GM23248 (cell line): Measurements from ENCODE around the gene CLEC18C. TPM values are rescaled to one million over a fixed set of nuclear protein-coding genes. Genes with fewer than 3 reads are reported as not detected.
"Not testable (repeated sequence)": the region's sequence is repeated elsewhere in the genome, so short reads cannot be mapped to it uniquely, and the experiment has no call there.

Source experiments
- DNase-seq: peaks from one replicate; pipeline ENCODE4 v3.0.0-alpha.2; 2015
- H2AFZ ChIP-seq: fragments of 200-600 bp; sonication (generic); 2 replicates; pipeline ENCODE4 v1.6.1; 2016; ENCODE audit warnings: antibody characterized with exemption
- H3F3A ChIP-seq: fragments of 200-600 bp; sonication (generic); 2 replicates; pipeline ENCODE4 v1.6.1; 2016; ENCODE audit warnings: mild to moderate bottlenecking, antibody characterized with exemption, mixed run types; ENCODE audit not compliant: insufficient read depth
- H3K27ac ChIP-seq: fragments of 200-600 bp; sonication (generic); 2 replicates; pipeline ENCODE4 v1.5.1; 2016; ENCODE audit warnings: mild to moderate bottlenecking
- H3K27me3 ChIP-seq: fragments of 200-600 bp; sonication (generic); replicated peaks from 2 replicates; pipeline ENCODE4 v1.6.1; 2016; ENCODE audit warnings: mild to moderate bottlenecking; ENCODE audit not compliant: insufficient read depth
- H3K36me3 ChIP-seq: fragments of 200-600 bp; sonication (generic); 2 replicates; pipeline ENCODE4 v1.6.1; 2016; ENCODE audit warnings: low read depth, mild to moderate bottlenecking
- H3K4me1 ChIP-seq: fragments of 200-600 bp; sonication (generic); 2 replicates; pipeline ENCODE4 v1.6.1; 2016; ENCODE audit warnings: mild to moderate bottlenecking; ENCODE audit not compliant: insufficient read depth
- H3K4me2 ChIP-seq: fragments of 200-600 bp; sonication (generic); one replicate; pipeline ENCODE4 v1.6.1; 2016; ENCODE audit warnings: mild to moderate bottlenecking; ENCODE audit not compliant: unreplicated experiment
- H3K4me3 ChIP-seq: fragments of 200-600 bp; sonication (generic); 2 replicates; pipeline ENCODE4 v1.5.1; 2016; ENCODE audit warnings: mild to moderate bottlenecking
- H3K79me2 ChIP-seq: fragments of 200-600 bp; sonication (generic); 2 replicates; pipeline ENCODE4 v1.6.1; 2016; ENCODE audit warnings: mild to moderate bottlenecking; ENCODE audit not compliant: insufficient read depth
- H3K9ac ChIP-seq: fragments of 200-600 bp; sonication (generic); 2 replicates; pipeline ENCODE4 v1.6.1; 2016; ENCODE audit warnings: mild to moderate bottlenecking
- H3K9me2 ChIP-seq: fragments of 200-600 bp; sonication (generic); 2 replicates; pipeline ENCODE4 v1.6.1; 2016; ENCODE audit warnings: mixed run types, mild to moderate bottlenecking, moderate library complexity; ENCODE audit not compliant: insufficient read depth
- H3K9me3 ChIP-seq: fragments of 200-600 bp; sonication (generic); one replicate; pipeline ENCODE4 v1.6.1; 2017; ENCODE audit warnings: low read depth
- H4K20me1 ChIP-seq: fragments of 200-600 bp; sonication (generic); 2 replicates; pipeline ENCODE4 v1.6.0; 2016; ENCODE audit not compliant: insufficient read depth
- WGBS, 2 experiments: methylation state at CpG; one replicate each; pipeline ENCODE4 v1.1.6; 2015 to 2017; ENCODE audit warnings: low lambda C conversion rate in 2 of 2, low coverage in 1 of 2; ENCODE audit errors: missing lambda C conversion rate in 2 of 2; 5-methylcytosine and 5-hydroxymethylcytosine counted together
- in situ Hi-C: fragments of 300-500 bp; cut with MboI; formaldehyde crosslinking; loops from 2 replicates; pipeline ENCODE4 v1.15.0; 2020
- polyA plus RNA-seq: library from polyadenylated mRNA; unstranded; fragments of >200 nt; fragmentation: Nextera tagmentation; extraction: Ambion mirVana; gene quantifications from 2 replicates; pipeline ENCODE4 v1.2.1, GENCODE V29; 2016
- total RNA-seq: library from RNA; depleted of rRNA; stranded (reverse); fragments of >200 nt; shearing (Covaris generic); gene quantifications from 2 replicates; pipeline ENCODE4 v1.2.3, GENCODE V29; 2014

Gene CLEC18C
- total and polyA plus RNA-seq, 2 experiments from 2014 or later = 0.43 TPM; not detected in 1

GRCh38 chr16:70198666-70199065 is 25.1 kb downstream of the CLEC18C start:
- H3K27ac ChIP-seq, H3K4me2 ChIP-seq, H3K27me3 ChIP-seq, H3K36me3 ChIP-seq, in situ Hi-C loops, H3K4me3 ChIP-seq, H3K9ac ChIP-seq, H4K20me1 ChIP-seq, H3K9me2 ChIP-seq, H3K9me3 ChIP-seq, H3K4me1 ChIP-seq, H3K79me2 ChIP-seq, H3F3A ChIP-seq, H2AFZ ChIP-seq: not testable (repeated sequence)
- WGBS, 2 experiments = 37 to 38% methylated on average over 3 of the region's 3 CpGs
- DNase-seq = peak; percentile 7

- H3K9me2 ChIP-seq, in situ Hi-C loops: not testable (repeated sequence)
These were observed 25.6 kb downstream of the CLEC18C start for GRCh38 chr16:70199170-70199569.

DNA sequence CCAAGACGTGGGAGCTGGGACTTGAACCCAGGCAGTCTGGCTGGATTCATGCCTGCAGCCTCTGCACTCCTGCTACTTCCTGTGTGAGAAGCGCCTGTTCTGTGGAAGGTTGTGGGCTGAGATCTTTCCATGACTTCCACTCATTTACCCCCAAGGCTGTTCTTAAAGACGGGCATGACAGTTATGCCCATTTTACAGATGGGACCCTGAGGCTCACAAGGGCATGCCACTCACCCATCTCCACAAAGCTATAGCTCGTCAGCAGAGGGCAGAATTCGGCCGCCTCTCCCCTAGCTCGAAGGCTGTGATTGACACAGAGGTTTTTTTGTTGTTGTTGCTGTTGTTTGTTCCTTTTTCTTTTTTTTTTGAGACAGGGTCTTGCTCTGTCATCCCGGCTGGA is 26.5 kb downstream of the CLEC18C start:
- H3F3A ChIP-seq, H3K9me3 ChIP-seq, H3K4me2 ChIP-seq, H3K36me3 ChIP-seq, H3K9me2 ChIP-seq, H3K4me3 ChIP-seq, H3K4me1 ChIP-seq, H3K27me3 ChIP-seq, H3K9ac ChIP-seq, H4K20me1 ChIP-seq, DNase-seq, in situ Hi-C loops, H3K27ac ChIP-seq, H2AFZ ChIP-seq, H3K79me2 ChIP-seq: not testable (repeated sequence)
- 88% methylated on average over 8 of the region's 8 CpGs for WGBS, 2 experiments

More at GRCh38 chr16:70199170-70199569, 25.6 kb downstream of the CLEC18C start:
- WGBS, 2 experiments = 94% methylated on average over 9 of the region's 9 CpGs
- H2AFZ ChIP-seq, H3K79me2 ChIP-seq, H3K27ac ChIP-seq, H3K9ac ChIP-seq, H4K20me1 ChIP-seq, H3K4me3 ChIP-seq, H3K4me1 ChIP-seq, H3K4me2 ChIP-seq, H3F3A ChIP-seq, H3K27me3 ChIP-seq, H3K36me3 ChIP-seq, H3K9me3 ChIP-seq, DNase-seq: not testable (repeated sequence)

DNA sequence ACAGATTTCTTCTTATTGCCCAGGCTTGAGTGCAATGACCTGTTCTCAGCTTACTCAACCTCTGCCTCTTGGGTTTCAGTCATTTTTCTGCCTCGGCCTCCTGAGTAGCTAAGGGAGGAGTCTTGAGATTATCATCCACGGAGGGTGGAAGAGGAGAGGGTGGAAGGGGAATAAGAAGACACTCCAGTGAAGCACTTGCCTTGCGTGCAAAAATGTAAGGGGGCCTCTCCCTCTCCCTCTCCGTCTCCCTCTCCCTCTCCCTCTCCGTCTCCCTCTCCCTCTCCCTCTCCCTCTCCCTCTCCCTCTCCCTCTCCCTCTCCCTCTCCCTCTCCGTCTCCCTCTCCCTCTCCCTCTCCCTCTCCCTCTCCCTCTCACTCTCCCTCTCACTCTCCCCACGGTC is 29.9 kb downstream of the CLEC18C start:
- H3K9me2 ChIP-seq, DNase-seq, H3K9me3 ChIP-seq, H3K4me3 ChIP-seq, H3K27me3 ChIP-seq, H3K36me3 ChIP-seq, H3K4me2 ChIP-seq, H3K9ac ChIP-seq, H4K20me1 ChIP-seq, H3K79me2 ChIP-seq, H3F3A ChIP-seq, H3K4me1 ChIP-seq, H3K27ac ChIP-seq, H2AFZ ChIP-seq, in situ Hi-C loops: not testable (repeated sequence)
- 86 to 98% methylated on average over 3 to 6 of the region's 7 CpGs for WGBS, 2 experiments

- H3K79me2 ChIP-seq, H3K27me3 ChIP-seq, H3K9ac ChIP-seq, in situ Hi-C loops, H2AFZ ChIP-seq, DNase-seq, H3K4me1 ChIP-seq, H4K20me1 ChIP-seq, H3F3A ChIP-seq, H3K9me3 ChIP-seq, H3K4me3 ChIP-seq, H3K36me3 ChIP-seq, H3K4me2 ChIP-seq, H3K27ac ChIP-seq, H3K9me2 ChIP-seq: not testable (repeated sequence)
- 95 to 97% methylated on average over 24 to 25 of the region's 29 CpGs for WGBS, 2 experiments
These were observed 30.4 kb downstream of the CLEC18C start for GRCh38 chr16:70204010-70204409.

- H3K27ac ChIP-seq, H2AFZ ChIP-seq, H3K36me3 ChIP-seq, H3K4me2 ChIP-seq, H3F3A ChIP-seq, H3K9ac ChIP-seq, in situ Hi-C loops, DNase-seq, H3K9me3 ChIP-seq, H3K9me2 ChIP-seq, H3K4me1 ChIP-seq, H4K20me1 ChIP-seq, H3K27me3 ChIP-seq, H3K79me2 ChIP-seq, H3K4me3 ChIP-seq: not testable (repeated sequence)
- 90% methylated on average over 21 of the region's 46 CpGs; no CpG with 5 or more reads in 1 of the 2 experiments for WGBS, 2 experiments
These were observed 31.2 kb downstream of the CLEC18C start for GRCh38 chr16:70204668-70205405.

- H3K79me2 ChIP-seq, H3K9ac ChIP-seq, H3K4me1 ChIP-seq, H3K4me2 ChIP-seq, in situ Hi-C loops, H3K27me3 ChIP-seq, H3K27ac ChIP-seq, H3K36me3 ChIP-seq, H3K9me2 ChIP-seq, H2AFZ ChIP-seq, DNase-seq, H3F3A ChIP-seq, H3K4me3 ChIP-seq, H4K20me1 ChIP-seq, H3K9me3 ChIP-seq: not testable (repeated sequence)
- 90 to 93% methylated on average over 4 to 6 of the region's 6 CpGs for WGBS, 2 experiments
These were observed 32.8 kb downstream of the CLEC18C start for GRCh38 chr16:70206382-70206781.

DNA sequence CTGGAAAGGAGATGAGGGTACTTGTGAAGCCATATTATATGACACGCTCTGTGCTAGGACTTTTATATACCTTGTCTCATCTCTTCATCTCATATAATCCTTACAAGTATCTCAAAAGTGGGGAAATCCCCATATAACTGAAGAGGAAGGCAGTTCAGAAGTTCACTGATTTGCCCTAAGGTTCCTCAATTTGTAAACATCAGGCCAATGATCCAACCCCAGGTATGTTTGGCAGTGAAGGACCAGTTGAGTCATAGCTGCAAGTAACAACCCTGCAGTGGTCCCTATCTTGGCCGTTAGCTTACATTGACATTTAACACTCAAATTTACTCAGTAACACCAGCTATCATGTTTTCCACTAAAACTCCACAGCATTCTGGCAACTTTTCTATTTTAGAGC is 45.0 kb downstream of the CLEC18C start:
- H2AFZ ChIP-seq, DNase-seq, in situ Hi-C loops, H3K4me3 ChIP-seq, H3K27ac ChIP-seq, H4K20me1 ChIP-seq, H3F3A ChIP-seq, H3K27me3 ChIP-seq, H3K9me3 ChIP-seq, H3K9me2 ChIP-seq, H3K4me2 ChIP-seq, H3K4me1 ChIP-seq, H3K9ac ChIP-seq, H3K79me2 ChIP-seq: not testable (repeated sequence)
- H3K36me3 ChIP-seq = peaks cover 18% of the 10 kb centered on the region; the same call in 1 of the 2 replicates
- 78 to 82% methylated on average over 2 of the region's 2 CpGs for WGBS, 2 experiments
